ENCODE measurements around the gene FNIP2. TPM values are rescaled to one million over a fixed set of nuclear protein-coding genes. Genes with fewer than 3 reads are reported as not detected.
"Not testable (repeated sequence)": the region's sequence is repeated elsewhere in the genome, so short reads cannot be mapped to it uniquely, and the experiment has no call there.

FNIP2 gene
- total and polyA plus RNA-seq, 8 donors, result 4.8 to 109 (median 28.9) TPM

GRCh38 chr4:158758703-158759102 lies 10.1 kb upstream of the FNIP2 start:
- Histone ChIP-seq H3K36me3 (no peaks in the 10 kb centered on the region), H3K27ac (no peak overlapping the region), H3K4me3 (no peak overlapping the region), H3K27me3 (no peaks in the 10 kb centered on the region), H3K4me1 (no peaks in the 10 kb centered on the region), H3K9me3 (no peaks in the 10 kb centered on the region)
- intact Hi-C loops (cut with DNase I; ENCODE audit: low total_unique reads), result no loop called here
- no peak for TF ChIP-seq POLR2AphosphoS5 (IDR thresholded peaks at IDR 0.05)
- no peak for TF ChIP-seq POLR2A (IDR thresholded peaks at IDR 0.05)
- TF ChIP-seq CTCF (IDR thresholded peaks at IDR 0.05), result no peak
- TF ChIP-seq EP300 (IDR thresholded peaks at IDR 0.05), result no peak
- no peak for DNase-seq
- WGBS, 5 donors, result 79 to 94% (median 85%) methylated on average over 4 of the region's 4 CpGs

GRCh38 chr4:158759539-158759938 lies 9.3 kb upstream of the FNIP2 start:
- DNase-seq; H3K4me1 ChIP-seq; H3K4me3 ChIP-seq; H3K9me3 ChIP-seq; H3K27ac ChIP-seq; H3K27me3 ChIP-seq; H3K36me3 ChIP-seq; intact Hi-C loops (cut with DNase I; ENCODE audit: low total_unique reads): not testable (repeated sequence)
- 96 to 99% (median 97%) methylated on average over 17 to 20 of the region's 20 CpGs for WGBS, 5 donors

GRCh38 chr4:158760866-158761265 lies 8.0 kb upstream of the FNIP2 start:
- intact Hi-C loops (cut with DNase I; ENCODE audit: low total_unique reads), result no loop called here
- H3K27me3 ChIP-seq, result no peaks in the 10 kb centered on the region
- no peaks in the 10 kb centered on the region for H3K36me3 ChIP-seq
- no peak overlapping the region for H3K27ac ChIP-seq
- TF ChIP-seq CTCF (IDR thresholded peaks at IDR 0.05) (no peak), POLR2AphosphoS5 (IDR thresholded peaks at IDR 0.05) (no peak), EP300 (IDR thresholded peaks at IDR 0.05) (no peak), POLR2A (IDR thresholded peaks at IDR 0.05) (no peak)
- DNase-seq, result no peak
- no peaks in the 10 kb centered on the region for H3K9me3 ChIP-seq
- 79 to 91% (median 85%) methylated on average over 4 of the region's 4 CpGs for WGBS, 5 donors
- H3K4me1 ChIP-seq, result no peaks in the 10 kb centered on the region
- H3K4me3 ChIP-seq, result no peak overlapping the region

GRCh38 chr4:158762553-158762952 lies 6.3 kb upstream of the FNIP2 start:
- H3K36me3 ChIP-seq, result no peaks in the 10 kb centered on the region
- TF ChIP-seq POLR2A (IDR thresholded peaks at IDR 0.05), result no peak
- no peak for TF ChIP-seq CTCF (IDR thresholded peaks at IDR 0.05)
- TF ChIP-seq POLR2AphosphoS5 (IDR thresholded peaks at IDR 0.05), result no peak
- no peak for TF ChIP-seq EP300 (IDR thresholded peaks at IDR 0.05)
- intact Hi-C loops (cut with DNase I; ENCODE audit: low total_unique reads), result no loop called here
- WGBS, 5 donors, result 64 to 75% (median 70%) methylated on average over 4 of the region's 4 CpGs
- DNase-seq, result no peak
- no peaks in the 10 kb centered on the region for H3K9me3 ChIP-seq
- no peak overlapping the region for H3K27ac ChIP-seq
- no peaks in the 10 kb centered on the region for H3K27me3 ChIP-seq
- peaks cover 0 to 10% (median 4%) of the 10 kb centered on the region in 4 donors for H3K4me1 ChIP-seq
- no peak overlapping the region for H3K4me3 ChIP-seq

- TF ChIP-seq POLR2AphosphoS5 (IDR thresholded peaks at IDR 0.05), result no peak
- TF ChIP-seq CTCF (IDR thresholded peaks at IDR 0.05), result no peak
- no peak for TF ChIP-seq EP300 (IDR thresholded peaks at IDR 0.05)
- TF ChIP-seq POLR2A (IDR thresholded peaks at IDR 0.05), result no peak
These were observed 5.4 kb upstream of the FNIP2 start for GRCh38 chr4:158763462-158763861.

More at GRCh38 chr4:158763462-158763861, 5.4 kb upstream of the FNIP2 start:
- peaks cover 0 to 15% (median 9%) of the 10 kb centered on the region in 4 donors for H3K4me1 ChIP-seq
- H3K9me3 ChIP-seq, result no peaks in the 10 kb centered on the region
- H3K36me3 ChIP-seq, result no peaks in the 10 kb centered on the region
- H3K27ac ChIP-seq, result no peak overlapping the region
- WGBS, 5 donors, result 43 to 47% (median 45%) methylated on average over 2 of the region's 2 CpGs
- no peaks in the 10 kb centered on the region for H3K27me3 ChIP-seq
- intact Hi-C loops (cut with DNase I; ENCODE audit: low total_unique reads), result no loop called here
- DNase-seq, result no peak
- H3K4me3 ChIP-seq, result no peak overlapping the region
